ENCODE results near the gene TMEM253.

TMEM253 gene

DNA sequence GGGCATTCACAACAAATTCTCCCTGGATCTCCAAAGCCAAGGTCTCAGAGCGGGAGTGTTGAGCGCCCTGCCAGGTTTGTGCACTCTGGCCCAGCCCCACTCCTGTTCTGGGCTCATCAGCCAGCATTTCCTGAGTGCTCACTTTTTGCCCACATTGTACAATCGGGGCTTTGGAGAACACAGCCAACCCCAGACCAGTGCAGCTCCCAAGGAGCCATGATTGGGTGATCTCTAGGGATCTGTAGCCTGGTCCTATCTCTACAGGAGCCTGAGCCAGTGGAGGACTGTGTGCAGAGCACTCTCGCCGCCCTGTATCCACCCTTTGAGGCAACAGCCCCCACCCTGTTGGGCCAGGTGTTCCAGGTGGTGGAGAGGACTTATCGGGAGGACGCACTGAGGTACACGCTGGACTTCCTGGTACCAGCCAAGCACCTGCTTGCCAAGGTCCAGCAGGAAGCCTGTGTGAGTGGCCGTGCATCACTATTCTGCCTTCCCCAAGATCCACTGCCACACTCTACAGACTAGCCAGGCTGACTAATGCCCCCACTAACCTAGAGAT, 28.0 kb upstream of the TMEM253 start:
- Histone ChIP-seq H3K4me1 (ENCODE audit: control insufficient read depth, insufficient read depth, low read length) (peaks cover 32% of the 10 kb centered on the region), H3K36me3 (ENCODE audit: control insufficient read depth, insufficient read depth, low read length, severe bottlenecking) (peaks cover 52% of the 10 kb centered on the region), H3K27me3 (replicated peaks; ENCODE audit: control insufficient read depth, insufficient read depth, low read length) (no peaks in the 10 kb centered on the region), H3K4me3 (ENCODE audit: low read length) (peak overlapping the region; percentile 21), H3K9ac (ENCODE audit: low read length) (peak overlapping the region; percentile 41), H3K9me3 (ENCODE audit: control insufficient read depth, low read length) (no peaks in the 10 kb centered on the region)
- no peak for DNase-seq (ENCODE audit: low read depth)

DNA sequence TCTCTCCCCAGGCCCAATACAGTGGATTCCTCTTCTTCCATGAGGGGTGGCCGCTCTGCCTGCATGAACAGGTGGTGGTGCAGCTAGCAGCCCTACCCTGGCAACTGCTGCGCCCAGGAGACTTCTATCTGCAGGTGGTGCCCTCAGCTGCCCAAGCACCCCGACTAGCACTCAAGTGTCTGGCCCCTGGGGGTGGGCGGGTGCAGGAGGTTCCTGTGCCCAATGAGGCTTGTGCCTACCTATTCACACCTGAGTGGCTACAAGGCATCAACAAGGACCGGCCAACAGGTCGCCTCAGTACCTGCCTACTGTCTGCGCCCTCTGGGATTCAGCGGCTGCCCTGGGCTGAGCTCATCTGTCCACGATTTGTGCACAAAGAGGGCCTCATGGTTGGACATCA, 26.9 kb upstream of the TMEM253 start:
- Histone ChIP-seq H3K27me3 (replicated peaks; ENCODE audit: control insufficient read depth, insufficient read depth, low read length) (no peaks in the 10 kb centered on the region), H3K4me1 (ENCODE audit: control insufficient read depth, insufficient read depth, low read length) (peaks cover 27% of the 10 kb centered on the region), H3K9me3 (ENCODE audit: control insufficient read depth, low read length) (no peaks in the 10 kb centered on the region), H3K36me3 (ENCODE audit: control insufficient read depth, insufficient read depth, low read length, severe bottlenecking) (peaks cover 63% of the 10 kb centered on the region), H3K9ac (ENCODE audit: low read length) (no peak overlapping the region), H3K4me3 (ENCODE audit: low read length) (no peak overlapping the region)
- no peak for DNase-seq (ENCODE audit: low read depth)

DNA sequence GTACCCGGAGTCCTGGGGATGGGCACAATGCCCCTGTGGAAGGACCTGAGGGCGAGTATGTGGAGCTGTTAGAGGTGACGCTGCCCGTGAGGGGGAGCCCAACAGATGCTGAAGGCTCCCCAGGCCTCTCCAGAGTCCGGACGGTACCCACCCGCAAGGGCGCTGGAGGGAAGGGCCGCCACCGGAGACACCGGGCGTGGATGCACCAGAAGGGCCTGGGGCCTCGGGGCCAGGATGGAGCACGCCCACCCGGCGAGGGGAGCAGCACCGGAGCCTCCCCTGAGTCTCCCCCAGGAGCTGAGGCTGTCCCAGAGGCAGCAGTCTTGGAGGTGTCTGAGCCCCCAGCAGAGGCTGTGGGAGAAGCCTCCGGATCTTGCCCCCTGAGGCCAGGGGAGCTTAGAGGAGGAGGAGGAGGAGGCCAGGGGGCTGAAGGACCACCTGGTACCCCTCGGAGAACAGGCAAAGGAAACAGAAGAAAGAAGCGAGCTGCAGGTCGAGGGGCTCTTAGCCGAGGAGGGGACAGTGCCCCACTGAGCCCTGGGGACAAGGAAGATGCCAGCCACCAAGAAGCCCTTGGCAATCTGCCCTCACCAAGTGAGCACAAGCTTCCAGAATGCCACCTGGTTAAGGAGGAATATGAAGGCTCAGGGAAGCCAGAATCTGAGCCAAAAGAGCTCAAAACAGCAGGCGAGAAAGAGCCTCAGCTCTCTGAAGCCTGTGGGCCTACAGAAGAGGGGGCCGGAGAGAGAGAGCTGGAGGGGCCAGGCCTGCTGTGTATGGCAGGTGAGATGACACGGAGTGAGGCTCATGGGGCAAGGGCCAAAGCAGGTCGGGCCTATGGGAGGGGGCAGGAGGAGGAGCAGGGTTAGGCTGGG, 26.2 kb upstream of the TMEM253 start:
- Histone ChIP-seq H3K9me3 (ENCODE audit: control insufficient read depth, low read length) (no peaks in the 10 kb centered on the region), H3K9ac (ENCODE audit: low read length) (no peak overlapping the region), H3K27me3 (replicated peaks; ENCODE audit: control insufficient read depth, insufficient read depth, low read length) (no peaks in the 10 kb centered on the region), H3K36me3 (ENCODE audit: control insufficient read depth, insufficient read depth, low read length, severe bottlenecking) (peaks cover 70% of the 10 kb centered on the region), H3K4me1 (ENCODE audit: control insufficient read depth, insufficient read depth, low read length) (peaks cover 20% of the 10 kb centered on the region), H3K4me3 (ENCODE audit: low read length) (no peak overlapping the region)
- no peak for DNase-seq (ENCODE audit: low read depth)

DNA sequence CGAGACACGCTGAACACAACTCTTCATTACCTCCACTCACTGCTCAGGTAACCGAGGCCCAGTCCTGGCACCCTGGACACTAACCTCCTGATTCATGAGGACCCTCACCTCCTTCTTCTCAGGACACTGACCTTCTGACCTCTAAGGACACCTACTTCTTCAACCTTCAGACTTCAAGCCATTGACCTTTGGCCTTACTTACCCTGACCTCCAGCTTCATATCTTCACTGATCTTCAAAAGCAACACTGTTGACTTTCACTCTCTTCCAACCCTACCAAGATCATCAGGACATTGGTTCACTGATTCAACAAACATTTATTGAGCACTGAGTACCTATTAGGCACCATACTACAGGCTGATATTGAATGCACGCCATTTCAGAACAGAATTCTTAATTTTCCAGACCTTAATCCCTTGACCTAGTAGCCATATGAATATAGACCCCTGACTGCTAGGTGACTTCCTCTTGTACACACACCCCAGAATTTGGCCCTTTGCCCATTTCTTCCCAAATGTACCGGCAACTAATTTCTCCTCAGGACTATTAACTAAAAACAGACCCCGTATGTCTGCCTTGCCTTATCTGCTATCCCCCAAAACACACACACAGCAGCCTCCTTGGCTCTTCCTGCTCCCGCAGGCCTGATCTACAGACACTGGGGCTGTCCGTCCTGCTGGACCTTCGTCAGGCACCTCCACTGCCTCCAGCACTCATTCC, 25.0 kb upstream of the TMEM253 start:
- no peaks in the 10 kb centered on the region for H3K27me3 ChIP-seq (replicated peaks; ENCODE audit: control insufficient read depth, insufficient read depth, low read length)
- H3K36me3 ChIP-seq (ENCODE audit: control insufficient read depth, insufficient read depth, low read length, severe bottlenecking): peaks cover 81% of the 10 kb centered on the region
- H3K9me3 ChIP-seq (ENCODE audit: control insufficient read depth, low read length): no peaks in the 10 kb centered on the region
- H3K4me3 ChIP-seq (ENCODE audit: low read length): no peak overlapping the region
- DNase-seq (ENCODE audit: low read depth): no peak
- H3K9ac ChIP-seq (ENCODE audit: low read length): no peak overlapping the region
- peaks cover 18% of the 10 kb centered on the region for H3K4me1 ChIP-seq (ENCODE audit: control insufficient read depth, insufficient read depth, low read length)

DNA sequence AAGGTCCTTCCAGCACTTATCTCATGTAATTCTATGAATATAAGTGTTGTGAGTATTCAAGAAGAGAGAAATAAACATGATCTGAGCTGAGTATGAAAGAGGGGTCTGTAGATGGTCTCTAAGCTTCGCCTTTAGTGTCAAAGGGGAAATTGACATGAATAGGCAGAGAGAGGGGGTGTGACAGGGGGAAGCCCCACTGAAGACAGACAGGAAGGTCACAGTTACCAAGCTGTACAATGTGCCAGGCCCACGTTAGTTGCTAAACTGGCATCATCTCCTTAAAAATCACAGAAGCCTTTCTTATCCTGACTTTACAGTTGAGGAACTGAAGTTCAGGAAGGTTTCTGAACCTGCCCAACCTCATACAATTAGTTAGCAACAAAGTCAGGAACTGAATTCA, 23.2 kb upstream of the TMEM253 start:
- DNase-seq (ENCODE audit: low read depth): no peak
- H3K36me3 ChIP-seq (ENCODE audit: control insufficient read depth, insufficient read depth, low read length, severe bottlenecking): peaks cover 98% of the 10 kb centered on the region
- H3K27me3 ChIP-seq (replicated peaks; ENCODE audit: control insufficient read depth, insufficient read depth, low read length): no peaks in the 10 kb centered on the region
- H3K4me1 ChIP-seq (ENCODE audit: control insufficient read depth, insufficient read depth, low read length): peaks cover 8% of the 10 kb centered on the region
- no peaks in the 10 kb centered on the region for H3K9me3 ChIP-seq (ENCODE audit: control insufficient read depth, low read length)
- H3K4me3 ChIP-seq (ENCODE audit: low read length): no peak overlapping the region
- H3K9ac ChIP-seq (ENCODE audit: low read length): no peak overlapping the region

DNA sequence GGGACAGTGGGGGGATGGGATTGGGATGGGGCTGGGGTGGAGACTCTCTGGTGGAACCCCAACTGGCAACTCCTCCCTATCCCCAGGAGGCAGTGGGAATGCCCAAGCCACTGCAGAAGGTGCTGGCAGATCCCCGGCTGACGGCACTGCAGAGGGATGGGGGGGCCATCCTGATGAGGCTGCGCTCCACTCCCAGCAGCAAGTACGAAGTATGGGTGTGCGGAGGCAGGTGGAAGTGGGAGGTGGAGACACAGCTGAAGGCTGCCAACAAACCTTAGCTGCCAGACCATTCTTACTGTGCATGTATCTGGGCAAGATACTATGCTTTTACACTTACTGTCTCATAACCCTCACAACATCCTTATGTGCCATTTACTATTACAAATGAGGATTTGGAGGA, 22.6 kb upstream of the TMEM253 start:
- Histone ChIP-seq H3K36me3 (ENCODE audit: control insufficient read depth, insufficient read depth, low read length, severe bottlenecking) (peaks cover 96% of the 10 kb centered on the region), H3K4me1 (ENCODE audit: control insufficient read depth, insufficient read depth, low read length) (peaks cover 1% of the 10 kb centered on the region), H3K9ac (ENCODE audit: low read length) (no peak overlapping the region), H3K9me3 (ENCODE audit: control insufficient read depth, low read length) (no peaks in the 10 kb centered on the region), H3K4me3 (ENCODE audit: low read length) (no peak overlapping the region), H3K27me3 (replicated peaks; ENCODE audit: control insufficient read depth, insufficient read depth, low read length) (no peaks in the 10 kb centered on the region)
- DNase-seq (ENCODE audit: low read depth): no peak

DNA sequence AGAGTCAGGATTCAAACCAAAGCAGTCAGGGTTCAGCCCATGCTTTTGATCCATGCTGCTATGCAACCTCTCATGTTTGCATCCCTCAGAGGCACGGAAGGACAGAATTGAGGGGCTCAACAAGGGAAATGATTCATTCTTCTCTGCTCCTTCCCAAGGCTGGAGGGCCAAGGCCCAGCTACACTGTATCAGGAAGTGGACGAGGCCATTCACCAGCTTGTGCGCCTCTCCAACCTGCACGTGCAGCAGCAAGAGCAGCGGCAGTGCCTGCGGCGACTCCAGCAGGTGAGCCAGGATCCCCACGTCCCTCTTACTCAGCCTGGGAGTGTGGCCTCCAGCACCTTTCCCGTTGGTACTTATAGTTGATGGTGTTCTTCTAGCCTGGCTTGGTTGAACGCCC, 22.1 kb upstream of the TMEM253 start:
- Histone ChIP-seq H3K36me3 (ENCODE audit: control insufficient read depth, insufficient read depth, low read length, severe bottlenecking) (peaks cover 92% of the 10 kb centered on the region), H3K9me3 (ENCODE audit: control insufficient read depth, low read length) (no peaks in the 10 kb centered on the region), H3K9ac (ENCODE audit: low read length) (no peak overlapping the region), H3K4me1 (ENCODE audit: control insufficient read depth, insufficient read depth, low read length) (peaks cover 3% of the 10 kb centered on the region), H3K27me3 (replicated peaks; ENCODE audit: control insufficient read depth, insufficient read depth, low read length) (no peaks in the 10 kb centered on the region), H3K4me3 (ENCODE audit: low read length) (no peak overlapping the region)
- DNase-seq (ENCODE audit: low read depth): no peak

DNA sequence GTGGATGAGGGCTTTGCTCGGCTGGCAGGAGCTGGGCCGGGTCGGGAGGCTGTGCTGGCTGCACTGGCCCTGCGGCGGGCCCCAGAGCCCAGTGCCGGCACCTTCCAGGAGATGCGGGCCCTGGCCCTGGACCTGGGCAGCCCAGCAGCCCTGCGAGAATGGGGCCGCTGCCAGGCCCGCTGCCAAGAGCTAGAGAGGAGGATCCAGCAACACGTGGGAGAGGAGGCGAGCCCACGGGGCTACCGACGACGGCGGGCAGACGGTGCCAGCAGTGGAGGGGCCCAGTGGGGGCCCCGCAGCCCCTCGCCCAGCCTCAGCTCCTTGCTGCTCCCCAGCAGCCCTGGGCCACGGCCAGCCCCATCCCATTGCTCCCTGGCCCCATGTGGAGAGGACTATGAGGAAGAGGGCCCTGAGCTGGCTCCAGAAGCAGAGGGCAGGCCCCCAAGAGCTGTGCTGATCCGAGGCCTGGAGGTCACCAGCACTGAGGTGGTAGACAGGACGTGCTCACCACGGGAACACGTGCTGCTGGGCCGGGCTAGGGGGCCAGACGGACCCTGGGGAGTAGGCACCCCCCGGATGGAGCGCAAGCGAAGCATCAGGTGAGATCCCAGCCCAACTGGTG, 19.2 kb upstream of the TMEM253 start:
- Histone ChIP-seq H3K36me3 (ENCODE audit: control insufficient read depth, insufficient read depth, low read length, severe bottlenecking) (peaks cover 90% of the 10 kb centered on the region), H3K9me3 (ENCODE audit: control insufficient read depth, low read length) (no peaks in the 10 kb centered on the region), H3K9ac (ENCODE audit: low read length) (no peak overlapping the region), H3K4me3 (ENCODE audit: low read length) (no peak overlapping the region), H3K27me3 (replicated peaks; ENCODE audit: control insufficient read depth, insufficient read depth, low read length) (no peaks in the 10 kb centered on the region), H3K4me1 (ENCODE audit: control insufficient read depth, insufficient read depth, low read length) (peaks cover 27% of the 10 kb centered on the region)
- no peak for DNase-seq (ENCODE audit: low read depth)

DNA sequence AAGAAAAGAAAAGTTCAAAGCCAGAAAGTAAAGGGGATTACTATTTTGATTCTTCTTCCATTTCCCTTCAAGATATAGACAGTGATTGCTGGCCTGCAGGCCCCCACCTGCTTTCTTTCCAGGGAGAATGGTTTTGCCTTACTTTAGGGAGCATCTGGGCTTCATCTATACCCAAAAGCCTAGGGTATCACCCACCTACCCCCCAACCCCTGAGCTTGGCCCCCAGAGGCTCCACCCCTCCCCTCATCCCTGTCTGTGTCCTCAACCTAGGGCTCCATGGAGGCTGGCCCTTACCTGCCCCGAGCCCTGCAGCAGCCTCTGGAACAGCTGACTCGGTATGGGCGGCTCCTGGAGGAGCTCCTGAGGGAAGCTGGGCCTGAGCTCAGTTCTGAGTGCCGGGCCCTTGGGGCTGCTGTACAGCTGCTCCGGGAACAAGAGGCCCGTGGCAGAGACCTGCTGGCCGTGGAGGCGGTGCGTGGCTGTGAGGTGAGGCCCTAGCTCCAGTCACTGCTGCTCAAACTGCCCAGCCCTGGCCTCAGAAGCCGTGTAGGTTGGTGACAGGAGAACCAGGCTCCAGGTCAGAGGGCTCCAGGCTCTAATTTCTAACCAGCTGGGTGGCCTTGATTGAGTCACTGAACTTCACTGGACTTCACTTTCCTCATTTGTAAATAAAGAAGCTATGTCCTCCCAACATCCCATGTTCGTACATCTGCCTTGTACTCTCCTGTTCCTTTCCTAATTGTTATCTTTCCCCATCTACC, 17.1 kb upstream of the TMEM253 start:
- Histone ChIP-seq H3K9me3 (ENCODE audit: control insufficient read depth, low read length) (no peaks in the 10 kb centered on the region), H3K9ac (ENCODE audit: low read length) (no peak overlapping the region), H3K36me3 (ENCODE audit: control insufficient read depth, insufficient read depth, low read length, severe bottlenecking) (peaks cover 84% of the 10 kb centered on the region), H3K4me1 (ENCODE audit: control insufficient read depth, insufficient read depth, low read length) (peaks cover 33% of the 10 kb centered on the region), H3K4me3 (ENCODE audit: low read length) (no peak overlapping the region), H3K27me3 (replicated peaks; ENCODE audit: control insufficient read depth, insufficient read depth, low read length) (no peaks in the 10 kb centered on the region)
- no peak for DNase-seq (ENCODE audit: low read depth)

DNA sequence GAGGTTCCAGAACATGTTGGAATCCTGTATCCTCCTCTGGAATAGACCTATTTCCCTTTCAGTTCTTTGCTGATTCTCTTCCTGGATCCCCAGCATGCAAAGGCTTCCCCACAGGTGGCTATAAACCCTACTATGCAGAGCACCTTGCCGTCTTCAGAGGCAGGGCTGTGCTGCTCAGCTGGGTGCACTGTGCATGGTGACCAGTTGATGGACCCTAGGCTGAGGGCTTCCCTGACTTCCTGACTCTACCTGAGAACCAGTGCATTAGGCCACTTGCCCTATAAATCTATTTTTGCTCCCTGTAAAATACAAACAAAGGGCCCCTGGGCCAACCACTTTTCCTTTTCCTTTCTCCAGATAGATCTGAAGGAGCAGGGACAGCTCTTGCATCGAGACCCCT, 16.5 kb upstream of the TMEM253 start:
- no peak for DNase-seq (ENCODE audit: low read depth)
- Histone ChIP-seq H3K4me1 (ENCODE audit: control insufficient read depth, insufficient read depth, low read length) (peaks cover 33% of the 10 kb centered on the region), H3K27me3 (replicated peaks; ENCODE audit: control insufficient read depth, insufficient read depth, low read length) (no peaks in the 10 kb centered on the region), H3K4me3 (ENCODE audit: low read length) (no peak overlapping the region), H3K9me3 (ENCODE audit: control insufficient read depth, low read length) (no peaks in the 10 kb centered on the region), H3K36me3 (ENCODE audit: control insufficient read depth, insufficient read depth, low read length, severe bottlenecking) (peaks cover 84% of the 10 kb centered on the region), H3K9ac (ENCODE audit: low read length) (no peak overlapping the region)
